Body of pancreas (tissue), 4 donors: ENCODE data around the gene CCDC3.

Experiments
- CTCF ChIP-seq, 7 experiments: fragments of 450-650 bp in 4 of 7; fragments of 200-600 bp in 3 of 7; sonication (generic) in 3 of 7; IDR thresholded peaks; one replicate each; pipeline ENCODE4 v1.5.1; 2016 to 2019; ENCODE audit warnings: antibody characterized with exemption in 7 of 7
- POLR2A ChIP-seq, 3 donors: fragments of 450-650 bp; IDR thresholded peaks; one replicate each; pipeline ENCODE4 v1.6.1; 2016; ENCODE audit warnings: antibody characterized with exemption in 3 of 3, mild to moderate bottlenecking in 2 of 3

- TF ChIP-seq POLR2A (IDR thresholded peaks at IDR 0.05) (no peak), CTCF (IDR thresholded peaks at IDR 0.05) (no peak)
Observed at GRCh38 chr10:12966067-12966466, 35.4 kb downstream of the CCDC3 start.
